ENCODE results near the gene TMEM150B.

DNA sequence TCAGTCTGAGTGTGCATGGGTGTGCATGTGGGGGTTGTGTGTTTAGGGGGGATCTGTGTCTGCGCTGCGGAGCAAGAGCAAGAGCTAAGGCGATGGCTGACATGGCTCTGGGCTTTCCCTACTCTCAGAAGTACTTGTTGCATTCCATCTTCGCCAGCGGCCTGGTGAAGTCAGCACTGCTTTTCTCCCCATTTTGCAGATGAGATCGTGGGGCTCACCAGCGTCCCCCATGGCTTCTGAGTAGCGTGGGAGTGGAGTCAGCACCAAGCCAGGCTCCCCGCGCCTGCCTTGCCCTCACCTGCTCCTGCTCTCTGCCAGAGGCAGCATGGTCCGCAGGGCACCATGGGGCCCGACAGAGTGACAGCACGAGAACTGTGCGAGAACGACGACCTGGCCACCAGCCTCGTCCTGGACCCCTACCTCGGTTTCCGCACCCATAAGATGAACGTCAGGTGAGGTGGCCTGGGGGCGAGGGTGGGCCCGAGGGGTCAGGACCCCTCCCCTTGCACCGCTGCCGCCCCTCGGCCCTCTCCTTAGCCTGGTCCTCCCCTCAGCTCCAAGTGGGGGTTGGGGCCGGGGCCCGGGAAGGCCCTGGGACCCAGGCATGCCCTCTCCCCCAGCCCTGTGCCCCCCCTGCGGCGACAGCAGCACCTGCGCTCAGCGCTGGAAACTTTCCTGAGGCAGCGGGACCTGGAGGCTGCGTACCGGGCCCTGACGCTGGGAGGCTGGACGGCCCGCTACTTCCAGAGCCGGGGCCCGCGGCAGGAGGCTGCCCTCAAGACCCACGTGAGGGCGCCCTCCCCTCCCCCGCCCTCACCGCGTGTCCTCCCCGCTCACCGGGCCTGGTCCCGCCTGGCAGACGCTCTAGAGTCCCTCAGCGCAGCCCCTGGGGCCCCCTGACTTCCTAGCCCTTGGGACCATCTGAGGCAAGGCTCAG, 16.7 kb upstream of the TMEM150B start:
- TF ChIP-seq, protein P1, sequence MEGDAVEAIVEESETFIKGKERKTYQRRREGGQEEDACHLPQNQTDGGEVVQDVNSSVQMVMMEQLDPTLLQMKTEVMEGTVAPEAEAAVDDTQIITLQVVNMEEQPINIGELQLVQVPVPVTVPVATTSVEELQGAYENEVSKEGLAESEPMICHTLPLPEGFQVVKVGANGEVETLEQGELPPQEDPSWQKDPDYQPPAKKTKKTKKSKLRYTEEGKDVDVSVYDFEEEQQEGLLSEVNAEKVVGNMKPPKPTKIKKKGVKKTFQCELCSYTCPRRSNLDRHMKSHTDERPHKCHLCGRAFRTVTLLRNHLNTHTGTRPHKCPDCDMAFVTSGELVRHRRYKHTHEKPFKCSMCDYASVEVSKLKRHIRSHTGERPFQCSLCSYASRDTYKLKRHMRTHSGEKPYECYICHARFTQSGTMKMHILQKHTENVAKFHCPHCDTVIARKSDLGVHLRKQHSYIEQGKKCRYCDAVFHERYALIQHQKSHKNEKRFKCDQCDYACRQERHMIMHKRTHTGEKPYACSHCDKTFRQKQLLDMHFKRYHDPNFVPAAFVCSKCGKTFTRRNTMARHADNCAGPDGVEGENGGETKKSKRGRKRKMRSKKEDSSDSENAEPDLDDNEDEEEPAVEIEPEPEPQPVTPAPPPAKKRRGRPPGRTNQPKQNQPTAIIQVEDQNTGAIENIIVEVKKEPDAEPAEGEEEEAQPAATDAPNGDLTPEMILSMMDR (IDR thresholded peaks at IDR 0.05): no peak
- TF ChIP-seq POLR2AphosphoS5 (IDR thresholded peaks at IDR 0.05) (no peak), POLR2A (IDR thresholded peaks at IDR 0.05) (no peak)
